HG02885 (cell line): ENCODE measurements around the gene APOL4.
"Not testable (repeated sequence)": the region's sequence is repeated elsewhere in the genome, so short reads cannot be mapped to it uniquely, and the experiment has no call there.

ENCODE experiments used
- ATAC-seq: cut with Tn5 transposase; IDR thresholded peaks from one replicate; pipeline ENCODE4 v1.9.1; 2021; ENCODE audit warnings: mild to moderate bottlenecking; ENCODE audit not compliant: unreplicated experiment, poor library complexity

APOL4 gene

DNA sequence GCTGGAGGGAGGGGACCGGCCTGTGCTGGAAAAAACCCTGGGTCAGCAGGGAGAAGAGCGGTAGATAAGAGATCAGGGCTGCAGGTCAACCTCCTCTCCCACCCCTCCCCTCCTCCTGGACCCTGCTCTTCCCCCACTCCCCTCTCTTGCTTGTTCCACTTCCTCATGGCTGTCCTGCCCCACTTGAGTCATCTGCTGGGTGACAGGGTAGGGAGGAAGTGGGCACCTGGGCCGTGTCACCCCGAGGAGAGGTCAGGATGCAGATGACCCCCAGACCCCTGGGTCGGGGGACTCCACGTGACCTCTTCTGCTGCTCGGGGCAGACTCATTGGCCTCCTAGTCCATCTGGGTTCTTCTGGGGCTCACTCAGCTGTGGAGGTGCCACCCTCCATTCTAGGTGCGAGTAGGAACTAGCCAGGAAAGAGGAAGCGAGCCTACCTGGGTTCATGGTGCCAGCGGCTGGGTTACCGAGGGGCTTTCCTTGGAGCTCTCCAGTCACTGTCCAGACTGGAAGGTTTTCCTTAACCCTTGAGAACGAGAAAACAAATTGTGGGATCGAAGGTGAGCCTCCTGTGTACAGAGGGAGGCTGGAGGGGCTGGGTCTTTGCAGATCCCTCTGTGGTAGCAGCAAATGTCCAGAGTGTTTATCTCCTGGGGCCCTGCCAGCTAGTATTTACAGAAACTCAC, 31.2 kb upstream of the APOL4 start:
- no peak for ATAC-seq

DNA sequence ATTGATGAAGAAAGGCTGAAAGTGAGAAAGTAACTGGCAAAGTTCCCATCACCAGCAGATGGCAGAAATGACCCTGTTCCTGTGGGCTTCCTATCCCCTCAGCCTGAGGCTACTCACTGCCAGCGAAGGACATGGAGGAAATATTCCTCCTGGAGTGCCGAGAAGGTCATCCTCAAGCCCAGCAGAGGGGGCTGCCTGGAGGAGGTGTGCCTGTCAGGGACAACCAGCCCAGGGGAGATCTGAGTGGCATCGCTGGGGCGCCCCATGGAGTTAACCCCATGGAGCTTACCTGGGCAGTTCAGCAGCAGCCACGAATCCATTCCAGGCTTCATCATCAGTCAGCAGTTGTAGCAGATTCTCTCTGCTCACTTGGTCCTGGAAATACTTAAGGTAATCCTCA, 29.4 kb upstream of the APOL4 start:
- ATAC-seq, result not testable (repeated sequence)

- ATAC-seq, result not testable (repeated sequence)
Observed at GRCh38 chr22:36229649-36230048, 28.0 kb upstream of the APOL4 start.

DNA sequence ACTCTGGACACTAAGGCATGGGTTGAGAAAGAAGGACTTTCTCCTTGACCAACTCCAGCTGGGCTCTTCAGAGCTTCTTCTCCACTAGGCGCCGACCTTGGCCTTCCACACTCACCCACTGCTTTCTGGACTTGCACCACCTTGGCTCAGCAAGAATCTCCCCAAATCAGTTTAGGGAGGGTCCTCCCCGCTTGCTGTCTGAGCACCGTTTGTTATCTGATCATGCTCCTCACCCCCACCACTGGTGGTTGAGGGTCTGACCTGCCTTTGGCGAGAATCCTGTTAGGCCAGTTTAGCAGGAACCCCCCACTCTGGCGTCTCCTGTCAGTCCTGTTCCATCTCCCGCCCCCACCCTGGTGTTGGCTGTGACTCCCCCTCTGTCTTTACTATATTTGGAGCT, 27.3 kb upstream of the APOL4 start:
- ATAC-seq, result no peak

DNA sequence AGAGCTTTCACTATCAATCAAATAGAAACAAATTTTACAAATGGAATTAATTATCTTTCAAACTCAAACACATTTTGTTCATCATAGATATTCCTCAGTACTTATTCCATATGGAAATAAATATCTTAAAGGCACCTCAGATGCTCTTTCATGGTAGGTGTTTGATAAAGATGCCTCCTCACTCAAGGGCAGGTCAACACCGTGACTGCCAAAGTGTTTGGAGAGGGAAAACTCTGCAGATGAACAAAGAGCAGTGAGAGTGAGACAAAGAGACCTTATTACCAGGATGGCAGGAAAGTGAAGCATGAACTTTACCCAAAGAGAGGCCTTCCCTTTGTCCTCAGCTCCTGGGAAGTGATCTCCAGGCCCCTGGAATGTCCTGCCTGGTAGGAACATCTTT, 26.8 kb upstream of the APOL4 start:
- ATAC-seq, result not testable (repeated sequence)

- ATAC-seq, result no peak
Observed at GRCh38 chr22:36227806-36228205, 26.2 kb upstream of the APOL4 start.

GRCh38 chr22:36227396-36227795, 25.8 kb upstream of the APOL4 start:
- no peak for ATAC-seq

DNA sequence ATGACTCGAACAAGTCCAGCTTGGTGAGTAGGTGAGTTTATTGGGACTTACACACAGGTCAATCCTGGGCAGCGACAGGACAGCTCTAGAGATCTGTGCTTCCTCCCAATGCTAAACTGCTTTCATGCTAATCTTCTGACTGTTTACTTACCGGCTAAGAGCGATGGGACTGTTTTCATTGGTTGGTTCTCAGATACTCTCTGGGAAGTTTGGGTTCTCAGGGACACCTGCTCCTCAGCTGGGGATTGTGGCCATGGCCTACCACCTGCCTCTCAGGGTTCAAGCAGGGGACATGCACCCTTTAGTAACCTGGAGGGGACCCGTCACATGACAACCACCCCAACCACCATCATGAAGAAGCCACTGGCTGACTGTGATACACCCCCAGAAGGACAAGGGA, 24.6 kb upstream of the APOL4 start:
- ATAC-seq, result no peak

DNA sequence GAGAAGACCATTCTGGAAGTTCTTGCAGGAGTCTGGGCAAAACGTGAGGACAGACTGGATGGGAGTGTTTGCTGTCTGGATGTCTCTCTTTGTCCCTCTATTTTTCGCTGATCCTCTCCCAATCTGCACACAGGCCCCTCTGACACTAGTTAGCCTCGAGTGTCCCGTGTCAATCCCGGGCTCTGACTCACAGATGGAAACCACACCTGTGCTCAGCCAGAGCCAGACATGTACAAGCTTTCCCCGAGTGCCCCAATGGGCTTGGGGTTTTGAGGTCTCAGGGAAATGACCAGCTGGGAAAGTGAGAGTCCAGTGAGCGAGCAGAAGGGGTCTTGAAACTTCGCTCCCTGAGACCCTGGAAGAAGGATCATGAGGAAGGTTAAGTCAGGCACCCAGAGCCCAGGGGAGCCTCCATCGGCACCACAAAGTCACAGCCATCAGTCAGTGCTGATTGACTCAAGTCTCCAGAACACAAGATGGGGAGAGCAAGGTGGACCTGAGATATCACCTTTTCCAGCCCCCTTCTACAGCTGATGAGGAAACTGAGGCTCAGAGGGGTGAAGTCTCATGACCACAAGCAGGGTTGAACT, 23.8 kb upstream of the APOL4 start:
- ATAC-seq, result no peak

- no peak for ATAC-seq
Observed at GRCh38 chr22:36224245-36224644, 22.6 kb upstream of the APOL4 start.

- no peak for ATAC-seq
Observed at GRCh38 chr22:36223504-36223903, 21.9 kb upstream of the APOL4 start.

- no peak for ATAC-seq
Observed at GRCh38 chr22:36222887-36223450, 21.4 kb upstream of the APOL4 start.

GRCh38 chr22:36221799-36222751, 20.5 kb upstream of the APOL4 start:
- peak; percentile 42 for ATAC-seq

GRCh38 chr22:36220451-36220921, 18.9 kb upstream of the APOL4 start:
- ATAC-seq, result no peak

DNA sequence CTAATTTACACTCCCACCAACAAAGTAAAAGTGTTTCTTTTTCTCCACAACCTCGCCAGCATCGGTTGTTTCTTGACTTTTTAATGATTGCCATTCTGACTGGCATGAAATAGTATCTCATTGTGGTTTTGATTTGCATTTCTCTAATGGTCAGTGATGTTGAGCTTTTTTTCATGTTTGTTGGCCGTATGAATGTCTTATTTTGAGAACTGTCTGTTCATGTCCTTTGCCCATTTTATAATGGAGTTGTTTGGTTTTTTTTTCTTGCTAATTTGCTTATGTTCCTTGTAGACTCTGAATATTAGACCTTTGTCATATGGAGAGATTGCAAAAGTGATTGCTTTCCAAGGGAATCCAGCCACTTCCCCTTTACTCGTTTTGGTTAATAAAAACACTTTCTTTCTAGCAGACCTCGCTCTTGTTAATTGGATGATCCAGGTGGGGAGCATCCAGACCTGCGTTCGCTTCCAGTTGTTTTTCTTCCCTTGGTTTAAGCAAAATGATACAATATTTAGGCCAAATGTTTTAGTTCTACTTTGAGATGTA, 17.1 kb upstream of the APOL4 start:
- ATAC-seq, result no peak

DNA sequence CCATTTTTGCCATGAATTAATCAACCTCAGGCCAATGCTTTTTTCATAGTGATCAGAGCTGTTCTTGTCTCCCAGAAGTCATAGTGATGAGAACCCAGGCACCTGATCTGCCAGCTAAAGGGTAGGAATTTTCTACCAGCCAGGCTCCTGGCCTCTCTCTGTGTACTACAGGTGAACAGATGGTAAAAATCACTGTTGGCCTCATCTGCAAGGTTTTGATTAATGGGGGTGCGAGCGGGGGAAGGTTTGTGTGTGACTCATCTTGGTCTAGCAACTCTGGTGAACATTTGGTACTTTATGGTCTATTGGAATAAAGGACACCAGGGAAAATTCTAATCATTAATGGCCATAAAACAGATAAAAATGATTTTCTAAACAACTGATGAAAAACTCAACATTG, 14.4 kb upstream of the APOL4 start:
- ATAC-seq, result no peak

- ATAC-seq, result no peak
Observed at GRCh38 chr22:36213586-36213985, 12.0 kb upstream of the APOL4 start.

DNA sequence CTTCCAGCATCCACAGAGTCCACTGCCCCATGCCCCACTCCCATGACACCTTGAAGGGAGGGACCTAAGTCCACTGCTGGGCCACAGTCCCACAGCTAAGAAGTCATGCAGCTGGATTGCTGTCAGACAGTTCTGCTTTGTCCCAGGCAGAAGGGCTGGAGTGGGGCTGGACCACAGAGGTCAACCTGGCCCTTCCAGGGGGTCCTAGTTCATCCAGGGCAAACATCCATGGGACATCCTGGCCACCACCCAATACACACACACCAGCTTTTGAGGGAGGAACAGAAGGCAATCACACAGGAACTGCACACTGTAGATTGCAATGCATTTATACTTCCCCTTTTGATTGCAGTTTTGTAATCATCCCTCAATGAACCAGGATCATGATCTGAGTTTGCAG, 11.3 kb upstream of the APOL4 start:
- no peak for ATAC-seq

DNA sequence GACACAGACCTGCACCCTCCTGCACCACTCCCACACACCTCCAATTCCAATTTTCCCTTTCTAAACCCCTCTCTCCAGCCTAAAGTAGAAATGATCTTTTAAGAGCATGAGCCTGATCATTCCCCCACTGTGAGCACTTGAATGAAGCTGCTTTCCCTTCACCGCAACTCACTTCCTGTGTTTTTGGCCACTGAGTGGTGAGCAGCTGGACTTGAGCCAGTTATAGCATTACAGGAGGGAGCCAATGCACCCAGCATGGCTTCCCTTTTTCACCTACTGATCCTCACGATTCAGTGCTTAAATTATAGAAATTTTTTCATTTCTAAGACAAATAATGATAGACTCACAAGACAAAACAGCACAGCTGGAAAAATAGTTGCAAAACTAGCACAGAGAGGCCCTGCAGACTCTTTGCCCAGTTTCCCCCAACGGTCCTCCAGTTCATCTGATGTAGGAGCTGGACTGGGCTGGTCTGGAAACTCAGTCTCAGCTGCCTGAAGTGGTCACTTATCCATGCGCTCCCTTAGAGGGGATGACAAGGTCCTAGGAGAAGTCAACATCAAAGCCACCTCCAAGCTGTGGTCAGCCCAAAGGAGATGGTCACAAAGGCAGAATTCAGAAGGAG, 9.7 kb upstream of the APOL4 start:
- ATAC-seq, result no peak

DNA sequence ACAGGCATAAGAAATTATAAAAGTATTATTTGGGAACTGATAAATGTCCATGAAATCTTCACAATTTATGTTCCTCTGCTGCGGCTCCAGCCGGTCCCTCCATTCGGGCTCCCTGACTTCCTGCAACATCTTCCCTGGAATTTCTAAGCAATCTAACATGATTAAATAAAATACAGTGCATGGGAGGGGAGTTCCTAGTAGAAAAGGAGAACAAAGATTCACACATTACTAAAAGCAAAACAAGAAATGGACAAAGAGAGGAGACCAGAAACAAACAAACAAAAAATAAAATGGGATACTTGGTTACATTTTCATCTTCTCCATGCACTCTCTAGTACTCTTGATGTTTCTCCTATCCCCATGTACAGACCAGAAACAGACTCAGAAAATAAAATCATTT, 8.6 kb upstream of the APOL4 start:
- ATAC-seq, result no peak
